NCI-H146 (cell line): ENCODE measurements around the gene WDR59.
"Not testable (repeated sequence)": the region's sequence is repeated elsewhere in the genome, so short reads cannot be mapped to it uniquely, and the experiment has no call there.

ENCODE experiments used
- DNase-seq: peaks from one replicate; lab custom pipeline; 2025; lab: John Stamatoyannopoulos, UW

WDR59 gene

GRCh38 chr16:75011634-75012307, 26.8 kb upstream of the WDR59 start:
- peak; percentile 4 for DNase-seq

GRCh38 chr16:75010427-75010826, 25.5 kb upstream of the WDR59 start:
- DNase-seq: no peak

- no peak for DNase-seq
Observed at GRCh38 chr16:75007443-75007842, 22.5 kb upstream of the WDR59 start.

DNA sequence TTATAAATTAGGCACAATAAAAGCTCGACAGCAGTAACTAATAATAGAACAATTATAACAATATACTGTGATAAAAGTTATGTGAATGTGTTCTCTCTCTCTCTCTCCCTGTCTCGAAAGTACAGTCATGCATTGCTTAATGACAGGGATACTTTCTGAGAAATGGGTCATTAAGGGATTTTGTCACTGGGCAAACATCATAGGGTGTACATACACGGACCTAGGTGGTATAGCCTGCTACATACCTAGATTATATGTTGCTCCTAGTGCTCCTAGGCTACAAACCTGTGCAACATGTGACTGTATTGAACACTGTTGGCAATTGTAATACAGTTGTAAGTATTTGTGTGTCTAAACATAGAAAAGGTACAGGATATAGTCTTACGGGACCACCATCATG, 20.8 kb upstream of the WDR59 start:
- DNase-seq: no peak

- no peak for DNase-seq
Observed at GRCh38 chr16:75004460-75004859, 19.5 kb upstream of the WDR59 start.

GRCh38 chr16:75003931-75004330, 19.0 kb upstream of the WDR59 start:
- no peak for DNase-seq

DNA sequence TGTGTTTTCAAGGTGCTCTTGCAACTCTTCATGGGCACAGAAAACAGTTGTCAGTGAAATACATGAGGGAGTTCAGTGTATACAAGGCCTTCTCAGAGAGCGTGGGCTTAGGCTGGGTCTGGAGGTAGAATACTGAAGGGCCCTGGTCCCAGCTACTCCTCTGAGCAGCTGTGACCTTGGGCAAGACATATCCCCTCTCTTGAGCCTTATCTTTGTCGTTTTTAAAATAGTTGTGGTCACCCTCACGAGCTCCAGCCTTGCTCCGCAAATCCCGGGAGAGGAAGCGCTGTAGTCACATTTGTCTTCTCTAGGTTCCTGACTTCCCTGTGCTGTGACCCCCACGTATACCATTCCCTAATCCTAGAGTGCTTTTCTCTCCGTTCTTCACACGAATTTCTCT, 17.6 kb upstream of the WDR59 start:
- DNase-seq: no peak

DNA sequence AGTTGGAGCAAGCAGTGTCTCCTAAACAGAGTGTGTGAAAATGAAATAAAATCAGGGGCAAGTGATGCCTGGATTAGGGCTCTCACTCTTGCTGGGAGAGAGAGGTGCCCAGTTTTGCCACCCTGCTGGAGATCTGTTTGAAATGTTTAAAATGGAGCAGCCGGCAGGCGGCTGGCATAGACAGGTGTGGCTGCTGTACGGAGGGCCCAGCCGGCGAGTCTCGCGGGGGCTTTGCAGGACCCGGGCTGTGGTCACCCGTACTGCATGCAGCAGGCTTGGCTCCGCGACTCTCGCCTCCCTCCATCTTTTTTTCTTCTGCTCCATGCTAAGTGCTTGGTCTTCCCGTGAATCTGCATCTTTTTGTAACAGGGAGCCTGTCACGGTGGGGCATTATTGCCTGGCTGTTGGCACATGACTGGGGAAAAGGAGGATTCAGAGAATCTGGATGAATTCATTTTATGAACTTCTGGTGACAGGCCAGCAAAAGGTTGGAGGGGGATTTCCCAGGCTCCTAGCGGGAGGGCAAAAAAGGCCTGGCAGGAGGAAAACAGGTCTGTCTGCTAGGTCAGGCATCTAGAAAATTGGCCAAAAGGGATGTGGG, 15.7 kb upstream of the WDR59 start:
- DNase-seq: no peak

GRCh38 chr16:74999609-75000480, 14.9 kb upstream of the WDR59 start:
- DNase-seq: peak; percentile 73

DNA sequence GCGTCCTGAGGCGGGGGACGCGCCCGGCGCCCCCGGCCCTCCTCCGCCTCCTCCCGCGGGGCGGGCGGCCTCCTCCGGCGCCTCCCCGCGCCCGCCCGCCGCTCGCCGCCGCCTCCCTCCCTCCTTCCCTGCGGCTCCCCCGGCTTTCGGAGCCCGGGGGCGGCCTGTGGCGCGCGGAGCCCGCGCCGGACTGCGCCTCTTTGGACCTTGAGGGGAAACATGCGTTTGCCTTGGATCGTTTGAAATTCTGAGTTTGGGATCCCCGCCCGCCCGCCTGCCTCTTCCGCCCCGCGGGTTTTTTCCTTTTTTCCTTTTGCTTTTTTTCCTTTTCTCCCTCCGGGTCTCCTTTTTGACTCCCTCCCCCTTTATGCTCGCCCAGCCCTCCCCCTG, 14.3 kb upstream of the WDR59 start:
- peak; percentile 60 for DNase-seq

- DNase-seq: peak; percentile 75
Observed at GRCh38 chr16:74998481-74999218, 13.7 kb upstream of the WDR59 start, which contains the start of gene ZNRF1. TSS of gene ZNRF1 (plus strand) at chr16:74999024. CDS start at chr16:74999672, 648 bp downstream.

- DNase-seq: no peak
Observed at GRCh38 chr16:74997042-74997491, 12.1 kb upstream of the WDR59 start.

DNA sequence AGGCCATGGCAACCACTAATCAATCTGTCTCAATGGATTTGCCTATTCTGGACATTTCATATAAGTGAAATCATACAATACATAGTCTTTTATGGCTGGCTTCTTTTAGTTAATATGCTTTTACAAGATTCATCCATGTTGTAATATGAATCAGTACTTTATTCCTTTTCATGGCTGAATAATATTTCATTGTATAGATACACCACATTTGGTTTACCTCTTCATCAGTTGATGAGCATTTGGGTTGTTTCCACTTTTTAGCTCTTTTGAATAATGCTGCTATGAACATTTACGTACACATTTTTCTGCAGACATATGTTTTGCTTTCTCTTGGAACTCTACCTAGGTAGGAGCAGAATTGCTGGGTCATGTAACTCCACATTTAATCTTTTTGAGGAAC, 11.1 kb upstream of the WDR59 start:
- no peak for DNase-seq

- no peak for DNase-seq
Observed at GRCh38 chr16:74991593-74992403, 6.9 kb upstream of the WDR59 start.

DNA sequence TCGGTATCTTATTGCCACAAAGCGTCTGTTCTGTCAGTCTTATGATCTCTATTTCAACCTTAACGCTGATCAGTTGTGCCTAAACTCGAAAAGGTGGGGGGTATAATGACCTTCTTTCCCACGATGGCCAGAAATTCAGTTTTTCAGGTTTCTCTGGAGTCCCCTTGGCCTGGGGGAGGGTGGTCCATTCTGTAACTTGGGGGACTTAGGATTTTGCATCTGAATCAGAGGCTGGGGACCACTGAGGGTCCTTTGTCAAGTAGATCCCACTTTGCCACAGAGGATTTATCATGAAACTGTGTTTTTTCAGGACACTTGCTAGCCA, 6.3 kb upstream of the WDR59 start:
- DNase-seq: no peak

DNA sequence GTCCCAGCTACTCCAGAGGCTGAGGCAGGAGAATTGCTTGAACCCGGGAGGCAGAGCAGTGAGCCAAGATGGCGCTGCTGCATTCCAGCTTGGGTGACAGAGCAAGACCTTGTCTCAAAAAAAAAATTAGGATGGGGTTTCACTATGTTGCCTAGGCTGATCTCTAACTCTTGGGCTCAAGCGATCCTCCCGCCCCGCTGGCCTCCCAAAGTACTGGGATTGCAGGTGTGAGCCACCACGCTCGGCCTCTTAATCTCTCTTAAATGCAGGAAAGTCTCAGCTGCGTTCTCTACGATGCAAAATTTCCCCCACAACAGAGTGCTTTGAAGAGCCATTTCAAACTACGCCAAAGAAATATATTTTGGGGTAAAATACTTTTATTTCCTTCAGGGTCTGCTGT, 5.9 kb upstream of the WDR59 start:
- no peak for DNase-seq

- DNase-seq: not testable (repeated sequence)
Observed at GRCh38 chr16:74989864-74990263, 4.9 kb upstream of the WDR59 start.

- no peak for DNase-seq
Observed at GRCh38 chr16:74987027-74987681, 2.2 kb upstream of the WDR59 start.

DNA sequence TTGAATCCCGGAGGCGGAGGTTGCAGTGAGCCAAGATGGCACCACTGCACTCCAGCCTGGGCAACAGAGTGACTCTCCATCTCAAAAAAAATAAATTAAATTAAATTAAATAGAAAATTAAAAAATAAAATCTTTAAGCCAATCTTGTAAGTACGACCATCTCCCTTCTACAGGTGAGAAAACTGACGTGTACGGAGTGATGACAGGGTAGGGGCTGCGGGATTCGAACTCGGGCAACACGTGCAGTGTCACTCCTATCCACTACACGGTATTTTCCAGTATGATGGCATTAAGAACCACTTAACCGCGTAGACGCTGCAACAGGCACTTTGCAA, 762 bp downstream of the WDR59 start:
- DNase-seq: no peak

GRCh38 chr16:74982256-74982655, 2.7 kb downstream of the WDR59 start:
- DNase-seq: no peak

DNA sequence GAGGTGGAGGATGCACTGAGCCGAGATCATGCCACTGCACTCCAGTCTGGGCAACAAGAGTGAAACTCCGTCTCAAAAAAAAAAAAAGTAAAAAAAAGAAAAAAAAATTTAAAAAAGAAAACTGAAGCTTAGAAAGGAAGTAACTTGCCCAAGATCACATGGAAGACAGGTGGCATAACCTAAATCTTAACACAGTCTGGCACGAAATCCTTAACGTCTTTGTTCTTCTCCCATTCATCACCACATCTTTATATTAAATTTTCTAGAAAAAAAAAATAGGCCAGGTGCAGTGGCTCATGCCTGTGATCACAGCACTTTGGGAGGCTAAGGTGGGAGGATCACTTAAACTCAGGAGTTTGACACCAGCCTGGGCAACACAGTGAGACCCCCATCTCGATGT, 9.3 kb downstream of the WDR59 start:
- no peak for DNase-seq
